ENCODE measurements around the gene LEMD2.

LEMD2 gene

DNA sequence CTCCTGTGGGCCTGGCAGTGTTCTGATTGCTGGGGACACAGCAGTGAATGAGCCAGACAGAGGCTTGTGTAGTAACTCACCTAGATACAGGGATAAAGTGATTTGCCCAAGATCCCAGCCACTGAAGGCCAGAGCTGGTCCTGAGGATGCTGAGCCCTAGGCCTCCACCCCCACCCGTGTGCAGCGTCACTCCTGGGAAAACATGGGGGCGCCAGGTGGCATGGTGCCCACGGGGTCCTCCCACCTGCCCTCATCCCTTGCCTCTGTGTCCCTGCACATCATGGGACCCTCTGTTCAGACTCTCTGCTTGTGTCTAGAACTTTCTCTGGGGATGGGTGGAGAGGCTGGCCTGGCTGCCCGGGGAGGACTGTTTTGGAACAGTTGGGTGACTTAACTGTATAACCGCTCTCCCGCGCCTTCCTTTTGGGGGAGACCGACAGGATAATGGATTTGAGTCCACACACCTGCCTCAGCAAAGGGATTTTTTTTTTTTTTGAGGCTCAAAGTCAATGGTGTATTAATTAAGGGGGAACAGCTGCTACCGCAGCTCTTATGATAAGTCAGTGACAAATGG, 19.6 kb downstream of the LEMD2 start:
- peaks cover 32% of the 10 kb centered on the region for H3K27me3 ChIP-seq
- TF ChIP-seq CTCF (IDR thresholded peaks at IDR 0.05), result no peak
- peaks cover 26% of the 10 kb centered on the region for H3K36me3 ChIP-seq
- H3K9me3 ChIP-seq, result no peaks in the 10 kb centered on the region
- no peak overlapping the region for H3K27ac ChIP-seq
- H3K4me3 ChIP-seq (ENCODE audit: low read depth in 1 of 2, low read length in 1 of 2), result no peak overlapping the region
- H3K4me1 ChIP-seq (ENCODE audit: control insufficient read depth in 1 of 2, insufficient read depth in 1 of 2, low read depth in 1 of 2, low read length in 1 of 2), result no peaks in the 10 kb centered on the region

DNA sequence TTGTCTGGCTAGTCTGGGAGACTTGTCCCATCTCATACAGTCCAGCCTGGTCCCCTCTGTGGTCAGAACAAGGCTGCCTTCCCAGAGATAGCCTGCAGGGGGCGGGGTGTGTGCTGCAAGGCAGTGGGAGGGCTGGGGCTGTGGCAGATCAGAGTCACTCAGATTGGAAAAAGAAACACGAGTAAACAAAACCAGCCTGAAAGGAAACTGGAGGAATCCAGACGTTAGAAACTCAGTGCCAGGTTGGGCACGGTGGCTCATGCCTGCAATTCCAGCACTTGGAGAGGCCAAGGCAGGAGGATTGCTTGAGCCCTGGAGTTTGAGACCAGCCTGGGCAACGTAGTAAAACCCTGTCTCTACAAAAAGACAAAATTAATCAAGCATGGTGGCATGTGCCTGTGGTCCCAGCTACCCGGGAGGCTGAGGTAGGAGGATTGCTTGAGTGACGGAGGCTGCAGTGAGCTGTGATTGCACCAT, 20.2 kb downstream of the LEMD2 start:
- no peak overlapping the region for H3K4me3 ChIP-seq (ENCODE audit: low read depth in 1 of 2, low read length in 1 of 2)

GRCh38 chr6:33766921-33767907, 21.7 kb downstream of the LEMD2 start:
- Histone ChIP-seq H3K27ac (no peak overlapping the region), H3K9me3 (no peaks in the 10 kb centered on the region), H3K27me3 (peaks cover 32% of the 10 kb centered on the region), H3K4me3 (ENCODE audit: low read depth in 1 of 2, low read length in 1 of 2) (no peak overlapping the region), H3K4me1 (ENCODE audit: control insufficient read depth in 1 of 2, insufficient read depth in 1 of 2, low read depth in 1 of 2, low read length in 1 of 2) (no peaks in the 10 kb centered on the region), H3K36me3 (peaks cover 5% of the 10 kb centered on the region)
- no peak for TF ChIP-seq CTCF (IDR thresholded peaks at IDR 0.05)

More for the DNA sequence above, 20.2 kb downstream of the LEMD2 start:
- TF ChIP-seq CTCF (IDR thresholded peaks at IDR 0.05), result peak; percentile 69
- Histone ChIP-seq H3K27me3 (peaks cover 32% of the 10 kb centered on the region), H3K27ac (no peak overlapping the region), H3K9me3 (no peaks in the 10 kb centered on the region), H3K4me1 (ENCODE audit: control insufficient read depth in 1 of 2, insufficient read depth in 1 of 2, low read depth in 1 of 2, low read length in 1 of 2) (no peaks in the 10 kb centered on the region), H3K36me3 (peaks cover 19% of the 10 kb centered on the region)

DNA sequence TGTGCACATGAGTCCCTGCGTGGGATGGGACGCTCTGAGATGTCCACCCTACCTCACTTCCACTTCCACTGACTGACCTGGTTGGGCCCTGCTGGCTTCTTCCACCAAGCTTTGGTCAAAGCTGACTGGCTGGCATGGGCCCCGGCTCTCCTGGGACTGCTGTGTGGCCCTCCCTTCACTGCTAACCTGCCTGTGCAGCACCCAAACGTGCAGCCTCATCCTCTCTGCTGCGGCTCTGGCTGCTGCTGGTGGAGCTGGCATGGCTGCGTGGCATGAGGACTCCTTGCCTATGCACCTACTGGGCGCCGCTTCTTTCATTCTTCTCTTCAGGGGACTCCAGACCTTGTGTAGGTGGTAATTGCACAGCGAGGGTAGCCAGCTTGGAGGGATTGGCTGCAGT, 23.6 kb downstream of the LEMD2 start:
- Histone ChIP-seq H3K4me1 (ENCODE audit: control insufficient read depth in 1 of 2, insufficient read depth in 1 of 2, low read depth in 1 of 2, low read length in 1 of 2) (no peaks in the 10 kb centered on the region), H3K36me3 (no peaks in the 10 kb centered on the region), H3K9me3 (no peaks in the 10 kb centered on the region), H3K27me3 (peaks cover 29% of the 10 kb centered on the region), H3K4me3 (ENCODE audit: low read depth in 1 of 2, low read length in 1 of 2) (no peak overlapping the region), H3K27ac (no peak overlapping the region)
- no peak for TF ChIP-seq CTCF (IDR thresholded peaks at IDR 0.05)

GRCh38 chr6:33764036-33764435, 24.9 kb downstream of the LEMD2 start:
- Histone ChIP-seq H3K9me3 (no peaks in the 10 kb centered on the region), H3K27me3 (peaks cover 16% of the 10 kb centered on the region), H3K4me1 (ENCODE audit: control insufficient read depth in 1 of 2, insufficient read depth in 1 of 2, low read depth in 1 of 2, low read length in 1 of 2) (no peaks in the 10 kb centered on the region), H3K27ac (no peak overlapping the region), H3K36me3 (no peaks in the 10 kb centered on the region), H3K4me3 (ENCODE audit: low read depth in 1 of 2, low read length in 1 of 2) (no peak overlapping the region)
- no peak for TF ChIP-seq CTCF (IDR thresholded peaks at IDR 0.05)
